HG03575 (cell line): ENCODE measurements around the gene MMP21.
A peak's percentile ranks its signal among the peaks of the same experiment; 100 is the strongest.

Experiments used
- ATAC-seq: cut with Tn5 transposase; IDR thresholded peaks from one replicate; pipeline ENCODE4 v1.9.1; 2021; ENCODE audit not compliant: unreplicated experiment, insufficient number of reproducible peaks, low FRiP score; ENCODE audit errors: extremely low read depth

Gene MMP21

DNA sequence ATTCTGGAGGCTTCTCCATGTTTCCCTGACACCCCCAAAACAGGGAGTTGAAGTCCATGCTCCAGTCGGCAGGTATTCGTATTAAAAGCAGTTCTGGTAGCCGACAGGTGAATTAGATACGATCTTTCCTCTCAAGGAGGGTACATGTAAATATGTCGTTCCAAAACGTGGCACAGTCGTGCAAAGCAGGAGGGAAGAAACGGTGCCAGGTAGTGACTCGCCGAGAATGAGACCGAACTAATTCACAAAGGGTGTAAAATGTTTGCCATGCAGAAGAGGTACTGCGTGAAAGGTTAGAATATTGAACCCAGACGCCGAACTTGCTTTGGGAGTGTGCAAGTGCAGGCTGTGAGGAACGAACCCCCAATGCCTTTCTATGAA is 55.6 kb downstream of the MMP21 start:
- no peak for ATAC-seq

DNA sequence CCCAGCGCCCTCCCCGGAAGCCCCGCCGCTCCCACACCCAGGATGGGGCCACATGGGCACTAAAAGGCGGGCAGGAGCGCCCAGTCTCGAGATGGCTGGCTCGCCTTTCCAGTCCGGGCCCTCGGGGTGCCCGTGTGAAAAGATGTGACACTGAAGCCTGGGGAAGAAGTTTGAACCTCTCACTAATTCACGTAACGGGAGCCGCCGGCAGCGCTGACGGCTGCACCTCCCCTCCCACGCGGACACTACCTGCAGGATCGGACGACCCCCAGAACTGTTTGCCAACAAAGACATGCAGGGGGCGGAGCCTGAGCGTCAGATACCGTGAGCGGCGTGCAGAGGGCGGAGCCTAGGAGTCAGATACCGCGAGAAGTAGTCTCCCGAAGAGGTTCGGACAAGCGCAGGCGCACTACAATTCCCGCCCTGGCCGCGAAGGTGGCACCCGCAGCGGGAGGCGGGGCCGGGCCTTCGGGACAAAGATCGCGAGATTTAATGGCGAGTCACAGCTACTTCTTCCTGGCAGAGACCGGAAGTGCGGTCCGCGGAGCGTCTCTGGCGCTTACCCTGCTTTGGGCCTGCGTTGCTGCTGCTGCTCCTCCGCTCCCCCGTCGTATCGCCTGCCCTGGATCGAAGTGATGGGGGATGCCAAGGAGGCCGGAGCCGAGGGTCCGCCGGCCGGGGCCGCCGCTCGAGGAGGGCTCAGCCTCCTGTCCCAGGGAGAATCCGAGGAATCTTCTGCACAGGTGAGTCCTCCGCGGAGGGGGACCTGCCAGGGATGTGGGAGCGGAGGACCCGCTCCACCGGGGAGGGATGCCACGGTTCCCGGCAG is 56.2 kb downstream of the MMP21 start, which contains the start of gene EDRF1:
Gene EDRF1, plus strand, starts transcription at position 537 of the 829 bp plus-strand sequence. Its CDS starts 99 bp downstream, at position 636.
- ATAC-seq: peak; percentile 91
